BLaER1 treated with 17β-estradiol and CSF1 and Interleukin-3, amounts not matched to agents 10 nM and 100 nM (cell line): ENCODE measurements around the gene CD2BP2.

ENCODE experiments used
- H3K27ac ChIP-seq, 11 experiments: shearing (Covaris generic); formaldehyde crosslinking; 2 replicates each; pipeline ENCODE4 v1.8.1; 2022
- H3K27me3 ChIP-seq, 11 experiments: shearing (Covaris generic); formaldehyde crosslinking; 2 replicates each; pipeline ENCODE4 v1.8.1; 2022
- H3K36me3 ChIP-seq, 11 experiments: shearing (Covaris generic); formaldehyde crosslinking; 2 replicates each; pipeline ENCODE4 v1.8.1; 2022
- H3K4me1 ChIP-seq, 10 experiments: shearing (Covaris generic); formaldehyde crosslinking; 2 replicates each; pipeline ENCODE4 v1.8.1; 2022
- H3K4me2 ChIP-seq, 11 experiments: shearing (Covaris generic); formaldehyde crosslinking; 2 replicates each; pipeline ENCODE4 v1.8.1; 2022
- H3K4me3 ChIP-seq, 10 experiments: shearing (Covaris generic); formaldehyde crosslinking; 2 replicates each; pipeline ENCODE4 v1.8.1; 2022
- H3K9ac ChIP-seq, 11 experiments: shearing (Covaris generic); formaldehyde crosslinking; 2 replicates each; pipeline ENCODE4 v1.8.1; 2022
- H3K9me3 ChIP-seq, 11 experiments: shearing (Covaris generic); formaldehyde crosslinking; replicated peaks in 1 of 11; 2 replicates each; pipeline ENCODE4 v1.8.1; 2022
- H4K20me1 ChIP-seq, 11 experiments: shearing (Covaris generic); formaldehyde crosslinking; 2 replicates each; pipeline ENCODE4 v1.8.1; 2022
- Cebpa-rat ChIP-seq, 11 experiments: shearing (Covaris generic); IDR thresholded peaks; 2 replicates each; pipeline ENCODE4 v1.8.1; 2022

CD2BP2 gene

GRCh38 chr16:30358577-30358936 lies 3.4 kb upstream of the CD2BP2 start:
- Histone ChIP-seq H3K4me3 (no peak overlapping the region), H3K27me3 (no peaks in the 10 kb centered on the region), H3K9ac (peak overlapping the region in 6 of 11 experiments; percentile 11 to 91 (median 34); a peak in 4 of 22 replicates), H3K36me3 (peaks cover 72 to 80% (median 76%) of the 10 kb centered on the region in 11 experiments), H3K9me3 (no peaks in the 10 kb centered on the region), H3K27ac (no peak overlapping the region), H3K4me2 (no peak overlapping the region), H3K4me1 (peaks cover 28 to 37% (median 33%) of the 10 kb centered on the region in 10 experiments), H4K20me1 (peaks cover 7 to 75% (median 41%) of the 10 kb centered on the region in 11 experiments; a peak in 18 of 22 replicates)
- TF ChIP-seq Cebpa-rat (IDR thresholded peaks at IDR 0.05): no peak

GRCh38 chr16:30357715-30358576 lies 2.8 kb upstream of the CD2BP2 start:
- Histone ChIP-seq H3K9ac (peak overlapping the region; percentile 18 to 96 (median 42); a peak in 14 of 22 replicates), H3K27ac (peak overlapping the region in 7 of 11 experiments; percentile 6 to 41 (median 36); a peak in 6 of 22 replicates), H3K4me3 (no peak overlapping the region), H3K4me1 (peaks cover 31 to 43% (median 37%) of the 10 kb centered on the region in 10 experiments), H3K36me3 (peaks cover 72 to 80% (median 77%) of the 10 kb centered on the region in 11 experiments), H4K20me1 (peaks cover 10 to 74% (median 41%) of the 10 kb centered on the region in 11 experiments; a peak in 18 of 22 replicates), H3K27me3 (no peaks in the 10 kb centered on the region), H3K4me2 (peak overlapping the region in 8 of 11 experiments; percentile 7 to 98 (median 96); a peak in 10 of 22 replicates), H3K9me3 (no peaks in the 10 kb centered on the region)
- TF ChIP-seq Cebpa-rat (IDR thresholded peaks at IDR 0.05): no peak

GRCh38 chr16:30357085-30357714 lies 2.1 kb upstream of the CD2BP2 start:
- H3K36me3 ChIP-seq: peaks cover 72 to 80% (median 77%) of the 10 kb centered on the region in 11 experiments
- H3K27ac ChIP-seq: peak overlapping the region in 7 of 11 experiments; percentile 6 to 90 (median 38); a peak in 6 of 22 replicates
- H3K4me2 ChIP-seq: peak overlapping the region; percentile 7 to 98 (median 95); a peak in 17 of 22 replicates
- 0 out of 20 replicates have a peak overlapping the region, but pooled peaks of 2 of the 10 experiments have one; percentile 99 to 100 for H3K4me3 ChIP-seq
- peaks cover 10 to 74% (median 39%) of the 10 kb centered on the region in 11 experiments; a peak in 18 of 22 replicates for H4K20me1 ChIP-seq
- H3K4me1 ChIP-seq: peaks cover 31 to 47% (median 39%) of the 10 kb centered on the region in 10 experiments
- no peak for TF ChIP-seq Cebpa-rat (IDR thresholded peaks at IDR 0.05)
- H3K9me3 ChIP-seq: no peaks in the 10 kb centered on the region
- H3K27me3 ChIP-seq: no peaks in the 10 kb centered on the region
- peak overlapping the region; percentile 18 to 96 (median 87); a peak in 14 of 22 replicates for H3K9ac ChIP-seq

GRCh38 chr16:30356401-30357084 lies 1.4 kb upstream of the CD2BP2 start:
- H3K27ac ChIP-seq: peak overlapping the region in 8 of 11 experiments; percentile 89 to 93 (median 90); a peak in 14 of 22 replicates
- H3K4me2 ChIP-seq: peak overlapping the region; percentile 88 to 98 (median 95)
- H3K4me3 ChIP-seq: peak overlapping the region; percentile 78 to 100 (median 98); a peak in 19 of 20 replicates
- TF ChIP-seq Cebpa-rat (IDR thresholded peaks at IDR 0.05): no peak
- peaks cover 10 to 76% (median 41%) of the 10 kb centered on the region in 11 experiments; a peak in 19 of 22 replicates for H4K20me1 ChIP-seq
- H3K4me1 ChIP-seq: peaks cover 31 to 54% (median 40%) of the 10 kb centered on the region in 10 experiments
- H3K9ac ChIP-seq: peak overlapping the region; percentile 87 to 96 (median 93); a peak in 20 of 22 replicates
- peaks cover 74 to 80% (median 77%) of the 10 kb centered on the region in 11 experiments for H3K36me3 ChIP-seq
- no peaks in the 10 kb centered on the region for H3K27me3 ChIP-seq
- no peaks in the 10 kb centered on the region for H3K9me3 ChIP-seq

- H3K4me1 ChIP-seq: peaks cover 33 to 60% (median 45%) of the 10 kb centered on the region in 10 experiments
- H3K36me3 ChIP-seq: peaks cover 74 to 81% (median 77%) of the 10 kb centered on the region in 11 experiments
- peak overlapping the region; percentile 87 to 96 (median 93) for H3K9ac ChIP-seq
- H3K27ac ChIP-seq: peak overlapping the region; percentile 82 to 93 (median 91); a peak in 21 of 22 replicates
- no peaks in the 10 kb centered on the region for H3K27me3 ChIP-seq
- no peaks in the 10 kb centered on the region for H3K9me3 ChIP-seq
- H3K4me2 ChIP-seq: peak overlapping the region; percentile 88 to 98 (median 95)
- H4K20me1 ChIP-seq: peaks cover 10 to 76% (median 40%) of the 10 kb centered on the region in 11 experiments; a peak in 19 of 22 replicates
- no peak for TF ChIP-seq Cebpa-rat (IDR thresholded peaks at IDR 0.05)
- H3K4me3 ChIP-seq: peak overlapping the region; percentile 78 to 100 (median 98)
These were observed 823 bp upstream of the CD2BP2 start for GRCh38 chr16:30355954-30356308.

- Histone ChIP-seq H3K9me3 (no peaks in the 10 kb centered on the region), H3K27ac (peak overlapping the region; percentile 56 to 93 (median 90)), H3K36me3 (peaks cover 68 to 80% (median 75%) of the 10 kb centered on the region in 11 experiments), H3K4me2 (peak overlapping the region; percentile 77 to 96 (median 93)), H4K20me1 (peaks cover 8 to 74% (median 30%) of the 10 kb centered on the region in 11 experiments; a peak in 19 of 22 replicates), H3K4me1 (peaks cover 46 to 73% (median 58%) of the 10 kb centered on the region in 10 experiments), H3K27me3 (no peaks in the 10 kb centered on the region), H3K9ac (peak overlapping the region; percentile 87 to 96 (median 93)), H3K4me3 (peak overlapping the region; percentile 78 to 100 (median 98))
- no peak for TF ChIP-seq Cebpa-rat (IDR thresholded peaks at IDR 0.05)
These were observed 525 bp downstream of the CD2BP2 start for GRCh38 chr16:30354423-30355143.

GRCh38 chr16:30353438-30354129 lies 1.5 kb downstream of the CD2BP2 start:
- peaks cover 4 to 64% (median 24%) of the 10 kb centered on the region in 11 experiments; a peak in 17 of 22 replicates for H4K20me1 ChIP-seq
- peaks cover 53 to 81% (median 65%) of the 10 kb centered on the region in 10 experiments for H3K4me1 ChIP-seq
- no peaks in the 10 kb centered on the region for H3K27me3 ChIP-seq
- peak overlapping the region; percentile 78 to 100 (median 98) for H3K4me3 ChIP-seq
- H3K36me3 ChIP-seq: peaks cover 59 to 71% (median 65%) of the 10 kb centered on the region in 11 experiments
- H3K9ac ChIP-seq: peak overlapping the region; percentile 87 to 96 (median 93)
- TF ChIP-seq Cebpa-rat (IDR thresholded peaks at IDR 0.05): no peak
- H3K4me2 ChIP-seq: peak overlapping the region; percentile 77 to 96 (median 93)
- peak overlapping the region in 8 of 11 experiments; percentile 82 to 93 (median 91); a peak in 10 of 22 replicates for H3K27ac ChIP-seq
- H3K9me3 ChIP-seq: no peaks in the 10 kb centered on the region
